ENCODE data around the gene RAB19.
A peak's percentile ranks its signal among the peaks of the same experiment; 100 is the strongest.
"Not testable (repeated sequence)": the region's sequence is repeated elsewhere in the genome, so short reads cannot be mapped to it uniquely, and the experiment has no call there.

Gene RAB19

GRCh38 chr7:140398821-140399220 lies 5.0 kb upstream of the RAB19 start:
- intact Hi-C loops (cut with DNase I): no loop called here
- DNase-seq: no peak

- intact Hi-C loops (cut with DNase I): no loop called here
Observed at GRCh38 chr7:140400381-140400780, 3.5 kb upstream of the RAB19 start.

GRCh38 chr7:140402178-140402835 lies 1.6 kb upstream of the RAB19 start:
- no peak for DNase-seq
- intact Hi-C loops (cut with DNase I): no loop called here

More at GRCh38 chr7:140400381-140400780, 3.5 kb upstream of the RAB19 start:
- no peak for DNase-seq

- DNase-seq: no peak
- intact Hi-C loops (cut with DNase I): no loop called here
Observed at GRCh38 chr7:140404565-140405065, 757 bp downstream of the RAB19 start.

GRCh38 chr7:140415361-140415760 lies 11.5 kb downstream of the RAB19 start:
- intact Hi-C loops (cut with DNase I): no loop called here

GRCh38 chr7:140415816-140416215 lies 12.0 kb downstream of the RAB19 start:
- DNase-seq: peak in 2 of 10 donors; percentile 17 to 39
- intact Hi-C loops (cut with DNase I): not testable (repeated sequence)

More at GRCh38 chr7:140415361-140415760, 11.5 kb downstream of the RAB19 start:
- DNase-seq: peak in 2 of 10 donors; percentile 2 to 18

GRCh38 chr7:140416560-140416959 lies 12.7 kb downstream of the RAB19 start:
- peak in 2 of 10 donors; percentile 55 to 59 for DNase-seq
- intact Hi-C loops (cut with DNase I): no loop called here

DNA sequence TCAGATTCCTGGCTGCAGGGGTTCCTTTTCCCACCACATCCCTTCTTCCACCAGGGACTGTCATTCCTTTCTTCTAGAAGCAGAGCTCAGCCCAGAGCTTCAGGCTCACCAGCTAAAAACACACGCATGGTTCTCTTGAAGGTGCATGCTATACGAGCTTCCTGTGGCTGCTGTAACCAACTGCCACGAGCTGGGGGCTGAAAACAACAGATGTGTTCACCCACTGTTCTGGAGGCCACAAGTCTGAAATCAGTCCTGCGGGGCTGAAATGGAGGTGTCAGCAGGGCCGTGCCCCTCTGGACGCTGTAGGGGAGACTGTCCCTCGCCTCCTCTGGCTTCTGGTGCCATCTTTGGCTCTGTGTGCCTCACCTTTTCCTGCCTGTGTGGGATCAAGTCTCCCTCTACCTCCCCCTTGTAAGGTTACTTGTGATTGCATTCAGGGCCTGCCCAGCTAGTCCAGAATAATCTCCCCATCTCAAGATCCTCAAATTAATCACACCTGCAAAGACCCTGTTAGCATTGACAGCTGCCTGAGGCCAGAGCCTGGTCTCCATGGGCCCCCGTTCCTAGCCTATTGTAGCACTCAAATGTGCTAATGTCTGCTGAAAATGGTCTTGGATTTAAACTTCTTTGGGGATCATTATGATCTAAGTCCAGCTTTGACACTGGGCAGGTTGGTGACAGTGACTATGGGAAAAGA lies 13.7 kb downstream of the RAB19 start:
- intact Hi-C loops (cut with DNase I): no loop called here

GRCh38 chr7:140418156-140418472 lies 14.3 kb downstream of the RAB19 start:
- peak in 2 of 10 donors; percentile 11 to 24 for DNase-seq
- intact Hi-C loops (cut with DNase I): not testable (repeated sequence)

More for the DNA sequence above, 13.7 kb downstream of the RAB19 start:
- peak in 2 of 10 donors; percentile 46 to 59 for DNase-seq

- DNase-seq: peak in 2 of 10 donors; percentile 3 to 12
- intact Hi-C loops (cut with DNase I): no loop called here
Observed at GRCh38 chr7:140418653-140419052, 14.8 kb downstream of the RAB19 start.

DNA sequence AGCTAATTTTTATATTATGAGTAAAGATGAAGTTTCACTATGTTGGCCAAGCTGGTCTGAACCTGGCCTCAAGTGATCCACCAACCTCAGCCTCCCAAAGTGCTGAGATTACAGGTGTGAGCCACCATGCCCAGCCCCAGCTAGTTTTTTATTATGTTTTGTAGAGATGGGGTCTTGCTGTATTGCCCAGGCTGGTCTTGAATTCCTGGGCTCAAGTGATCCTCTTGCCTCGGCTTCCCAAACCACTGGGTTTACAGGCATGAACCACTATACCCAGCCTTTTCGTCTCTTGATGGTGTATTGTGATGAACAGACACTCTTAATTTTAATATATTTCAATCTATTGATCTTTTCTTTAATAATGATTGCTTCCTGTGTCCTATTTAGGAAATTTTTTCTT lies 17.7 kb downstream of the RAB19 start:
- intact Hi-C loops (cut with DNase I): no loop called here
- peak in 2 of 10 donors; percentile 21 to 26 for DNase-seq

DNA sequence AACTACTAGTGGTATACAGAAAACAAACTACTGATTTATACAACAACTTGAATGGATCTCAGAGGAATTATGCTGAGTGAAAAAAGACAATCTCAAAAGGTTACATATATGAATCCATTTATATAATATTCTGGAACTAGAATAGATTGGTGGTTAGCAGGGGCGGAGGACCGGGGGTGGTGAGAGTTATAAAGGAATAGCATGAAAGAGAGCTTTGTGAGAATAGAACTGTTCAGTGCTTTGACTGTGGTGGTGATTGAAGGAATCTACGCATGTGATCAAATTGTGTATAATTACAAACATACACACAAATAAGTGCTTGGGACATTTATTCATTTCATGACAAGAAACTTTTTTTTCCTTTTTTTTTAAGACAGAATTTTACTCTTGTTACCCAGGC lies 19.6 kb downstream of the RAB19 start:
- intact Hi-C loops (cut with DNase I): no loop called here
- peak in 2 of 10 donors; percentile 18 to 46 for DNase-seq

GRCh38 chr7:140425718-140426117 lies 21.9 kb downstream of the RAB19 start:
- DNase-seq: peak in 2 of 10 donors; percentile 40 to 42
- intact Hi-C loops (cut with DNase I): no loop called here

DNA sequence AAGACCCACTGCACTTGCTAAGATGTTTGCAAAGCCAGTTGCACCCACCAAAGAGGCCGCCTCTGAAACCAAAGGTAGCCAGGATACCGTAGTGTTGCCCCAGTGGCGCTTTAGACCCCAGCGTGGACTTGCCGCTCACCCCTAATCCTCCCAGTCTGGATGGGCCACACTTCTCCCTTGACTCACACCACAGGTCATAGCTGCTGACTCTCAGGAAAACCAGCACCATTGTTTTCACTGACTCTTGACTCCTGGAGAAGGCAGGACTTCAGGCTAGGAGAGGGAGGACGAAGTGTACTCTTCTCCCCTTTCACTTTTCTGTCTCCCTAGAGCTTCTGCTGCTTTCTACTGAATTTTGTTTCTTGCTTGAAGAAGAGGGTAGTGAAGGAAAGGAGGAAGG lies 22.3 kb downstream of the RAB19 start:
- no peak for DNase-seq
- intact Hi-C loops (cut with DNase I): no loop called here

DNA sequence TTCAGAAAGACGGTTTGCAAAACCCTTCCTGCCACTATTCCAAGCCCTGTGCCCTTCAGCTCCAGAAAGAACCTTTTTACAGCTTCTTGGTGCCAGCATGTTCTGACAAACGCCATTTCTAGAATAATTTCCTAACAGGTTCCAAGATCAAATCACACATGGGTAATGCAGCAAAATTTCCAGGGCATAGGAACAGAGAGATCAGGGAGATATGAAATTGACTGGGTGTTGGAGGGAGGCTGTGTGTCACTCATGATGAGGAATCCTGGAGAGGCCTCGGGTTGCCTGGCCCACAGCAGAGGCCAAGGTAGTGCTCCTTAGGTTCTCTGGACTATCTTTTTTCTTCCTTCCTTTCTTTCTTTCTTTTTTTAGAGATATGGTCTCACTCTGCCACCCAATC lies 29.5 kb downstream of the RAB19 start:
- intact Hi-C loops (cut with DNase I): no loop called here
- peak in 2 of 10 donors; percentile 4 to 22 for DNase-seq

DNA sequence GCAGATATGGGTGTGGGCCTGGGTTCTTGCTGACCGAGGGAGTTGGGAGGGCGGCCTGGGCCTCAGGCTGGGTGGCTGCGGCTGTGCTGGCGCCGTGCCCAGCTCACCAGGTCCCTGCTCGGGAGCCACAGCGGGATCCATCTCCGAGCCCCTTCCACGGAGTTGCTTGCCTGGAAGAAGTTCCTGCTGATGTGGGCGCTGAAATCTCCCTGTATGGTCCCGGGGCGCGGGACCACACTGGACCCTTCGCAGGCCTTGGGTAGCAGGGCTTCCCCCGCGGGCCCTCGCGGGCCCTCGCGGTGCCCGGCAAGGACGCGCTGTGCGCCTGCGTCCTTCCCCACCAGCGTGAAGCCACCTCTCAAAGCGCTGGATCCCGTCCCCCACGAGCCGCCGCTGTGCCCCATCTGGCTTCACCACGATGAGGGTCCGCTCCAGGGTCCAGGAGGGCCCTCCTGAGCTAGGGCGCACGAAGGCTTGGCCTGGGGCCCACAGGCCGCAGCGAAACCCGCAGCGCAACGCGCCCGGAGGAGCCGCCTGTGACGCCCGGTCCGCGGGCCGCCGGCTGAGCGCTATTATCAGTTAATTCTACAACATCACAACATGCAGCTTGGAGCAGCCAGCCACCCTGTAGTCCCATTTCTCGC lies 31.5 kb downstream of the RAB19 start:
- intact Hi-C loops (cut with DNase I): no loop called here
- peak in 2 of 10 donors; percentile 70 to 88 for DNase-seq

DNA sequence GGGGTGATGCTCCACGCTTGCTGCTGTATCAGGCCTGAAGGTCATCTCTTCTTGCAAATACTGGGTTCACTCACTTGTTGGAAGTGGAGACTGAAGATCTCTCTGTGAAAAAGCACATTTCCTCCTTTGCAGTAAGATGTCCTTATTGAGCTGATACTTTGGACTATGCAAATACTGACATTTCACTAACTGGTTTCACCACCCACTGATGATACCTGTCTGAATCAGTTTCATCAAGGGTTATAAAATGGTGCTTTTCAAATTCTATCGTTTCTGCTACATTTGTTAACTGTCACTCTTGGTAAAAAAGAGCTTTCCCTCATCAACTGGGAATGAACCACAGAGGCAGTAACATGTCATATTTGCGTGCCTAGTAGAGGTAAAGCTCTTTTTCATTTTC lies 35.5 kb downstream of the RAB19 start:
- intact Hi-C loops (cut with DNase I): no loop called here
- no peak for DNase-seq

GRCh38 chr7:140440593-140440992 lies 36.7 kb downstream of the RAB19 start:
- no peak for DNase-seq
- intact Hi-C loops (cut with DNase I): no loop called here

DNA sequence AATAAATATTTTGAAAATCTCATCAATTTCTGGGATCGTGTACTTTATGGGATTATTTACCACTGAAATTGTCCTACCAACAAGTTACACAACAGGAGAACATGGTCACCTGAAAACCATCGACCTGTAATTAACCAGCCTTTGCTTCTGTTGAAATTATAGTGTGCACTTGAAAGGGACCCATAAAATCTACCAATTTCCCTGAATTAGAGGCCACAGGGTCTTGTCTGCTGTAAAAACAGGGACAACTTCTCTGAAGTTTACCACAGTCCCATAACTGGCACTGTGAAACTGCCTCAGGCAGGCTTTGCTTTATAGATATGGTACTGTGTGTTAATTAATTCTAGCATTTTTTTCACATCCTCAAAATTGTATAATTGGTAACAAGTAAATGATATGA lies 37.7 kb downstream of the RAB19 start:
- intact Hi-C loops (cut with DNase I): no loop called here
- DNase-seq: no peak

- peak in 1 of 10 donors; percentile 29 for DNase-seq
- intact Hi-C loops (cut with DNase I): no loop called here
Observed at GRCh38 chr7:140446467-140446866, 42.6 kb downstream of the RAB19 start.

DNA sequence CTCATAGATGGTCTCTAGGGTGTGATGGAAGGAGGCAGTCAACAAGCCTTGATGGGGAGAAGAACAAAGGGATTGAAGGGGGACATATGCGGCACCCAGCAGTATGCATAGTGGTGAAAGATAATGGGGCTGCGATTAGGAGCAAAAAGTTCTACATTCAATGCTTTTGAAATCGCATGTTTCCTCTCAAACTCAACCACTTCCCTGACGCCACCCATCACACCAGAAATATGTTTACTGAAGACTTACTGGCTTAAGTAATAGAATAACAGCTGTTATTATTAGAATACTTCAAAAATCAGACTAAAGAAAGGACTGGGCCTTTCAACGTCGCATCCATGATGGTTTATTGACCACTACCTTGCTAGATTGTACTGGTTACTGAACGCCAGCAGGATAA lies 44.0 kb downstream of the RAB19 start:
- DNase-seq: no peak
- intact Hi-C loops (cut with DNase I): no loop called here

Measured in posterior cingulate gyrus (tissue), 11 donors.